Tibial nerve (tissue), 4 donors: ENCODE data around the gene MDH1B.

Experiments
- CTCF ChIP-seq, 5 experiments: fragments of 200-600 bp in 3 of 5; fragments of 450-650 bp in 2 of 5; sonication (generic) in 3 of 5; IDR thresholded peaks; one replicate each; pipeline ENCODE4 v1.5.1; 2016 to 2019; ENCODE audit warnings: antibody characterized with exemption in 5 of 5, mild to moderate bottlenecking in 3 of 5, moderate library complexity in 2 of 5
- EP300 ChIP-seq, 2 donors: sonication (generic); formaldehyde crosslinking; IDR thresholded peaks; one replicate each; pipeline ENCODE4 v1.6.1; 2017; ENCODE audit warnings: antibody characterized with exemption in 2 of 2, mild to moderate bottlenecking in 1 of 2
- POLR2A ChIP-seq, 2 donors: fragments of 450-650 bp; IDR thresholded peaks; one replicate each; pipeline ENCODE4 v1.6.1; 2017; ENCODE audit warnings: antibody characterized with exemption in 2 of 2, mild to moderate bottlenecking in 2 of 2, moderate library complexity in 2 of 2

DNA sequence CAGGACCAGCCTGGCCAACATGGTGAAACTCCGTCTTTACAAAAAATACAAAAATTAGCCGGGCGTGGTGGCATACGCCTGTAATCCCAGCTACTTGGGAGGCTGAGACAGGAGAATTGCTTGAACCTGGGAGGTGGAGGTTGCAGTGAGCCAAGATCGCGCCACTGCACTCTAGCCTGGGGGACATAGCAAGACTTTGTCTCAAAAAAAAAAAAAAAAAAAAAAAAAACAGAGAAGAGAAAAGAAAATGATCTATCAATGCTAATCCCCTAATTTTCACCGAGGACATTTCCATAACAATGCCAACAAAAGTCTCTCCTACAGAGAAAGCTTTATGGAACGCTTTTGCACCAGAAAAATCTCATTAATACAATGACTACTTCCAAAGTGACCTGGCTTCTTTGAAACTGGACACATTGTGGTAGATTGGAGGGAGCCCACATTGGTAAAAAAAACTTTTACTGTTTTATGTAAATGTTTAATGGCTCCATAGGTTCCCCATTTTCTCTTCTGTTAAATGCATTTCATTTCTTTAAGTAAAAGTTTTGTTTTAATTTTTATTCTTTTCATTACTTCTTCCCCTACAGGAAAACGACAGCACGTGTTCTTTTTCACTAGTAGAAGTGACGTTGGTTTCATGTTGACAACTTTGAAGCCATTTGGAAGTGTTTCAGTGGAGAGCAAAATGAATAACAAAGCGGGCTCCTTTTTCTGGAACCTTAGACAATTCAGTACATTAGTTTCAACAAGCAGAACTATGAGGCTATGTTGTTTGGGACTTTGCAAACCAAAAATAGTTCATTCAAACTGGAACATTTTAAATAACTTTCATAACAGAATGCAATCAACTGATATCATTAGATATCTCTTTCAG lies 1.2 kb upstream of the MDH1B start:
- TF ChIP-seq CTCF (IDR thresholded peaks at IDR 0.05) (no peak), EP300 (IDR thresholded peaks at IDR 0.05) (no peak), POLR2A (IDR thresholded peaks at IDR 0.05) (no peak)
